RWPE2 (cell line): ENCODE measurements around the gene TXLNG.

Experiments used
- ATAC-seq: fragments of 200-7000 bp; cut with Tn5 transposase; 3 replicates; pipeline ENCODE4 v1.9.1; 2021; ENCODE audit warnings: low read depth
- DNase-seq: peaks from one replicate; pipeline ENCODE4 v3.0.0-alpha.2; 2020; ENCODE audit warnings: low spot score
- H3K27ac ChIP-seq: fragments of 450-650 bp; 2 replicates; pipeline ENCODE4 v1.5.1; 2017; ENCODE audit warnings: mild to moderate bottlenecking; ENCODE audit not compliant: poor library complexity, severe bottlenecking
- H3K27me3 ChIP-seq: fragments of 250-450 bp; sonication (Bioruptor Pico); 2 replicates; pipeline ENCODE4 v1.5.1; 2021; ENCODE audit warnings: mild to moderate bottlenecking, moderate library complexity; ENCODE audit not compliant: insufficient read depth, poor library complexity, severe bottlenecking
- H3K36me3 ChIP-seq: fragments of 250-450 bp; sonication (Bioruptor Pico); 2 replicates; pipeline ENCODE4 v1.5.1; 2020; ENCODE audit warnings: low read depth, mild to moderate bottlenecking, moderate library complexity
- H3K4me1 ChIP-seq: fragments of 250-450 bp; sonication (Bioruptor Pico); 2 replicates; pipeline ENCODE4 v1.5.1; 2021; ENCODE audit warnings: mild to moderate bottlenecking, moderate library complexity; ENCODE audit not compliant: insufficient read depth, poor library complexity, severe bottlenecking
- H3K4me3 ChIP-seq: fragments of 250-450 bp; sonication (Bioruptor Pico); 2 replicates; pipeline ENCODE4 v1.5.1; 2021; ENCODE audit warnings: mild to moderate bottlenecking, moderate library complexity; ENCODE audit not compliant: severe bottlenecking
- H3K9me3 ChIP-seq: fragments of 250-450 bp; sonication (Bioruptor Pico); 2 replicates; pipeline ENCODE4 v1.5.1; 2021; ENCODE audit warnings: mild to moderate bottlenecking, moderate library complexity; ENCODE audit not compliant: severe bottlenecking
- CTCF ChIP-seq: fragments of 450-650 bp; IDR thresholded peaks from one replicate; pipeline ENCODE4 v1.5.1; 2017; ENCODE audit warnings: mild to moderate bottlenecking, moderate library complexity; ENCODE audit not compliant: poor library complexity, severe bottlenecking

Gene TXLNG

GRCh38 chrX:16842684-16843083 lies 56.4 kb downstream of the TXLNG start:
- peaks cover 16% of the 10 kb centered on the region for H3K4me1 ChIP-seq
- H3K9me3 ChIP-seq: no peaks in the 10 kb centered on the region
- ATAC-seq: no peak
- no peak overlapping the region for H3K4me3 ChIP-seq
- no peak for DNase-seq
- H3K36me3 ChIP-seq: peaks cover 65% of the 10 kb centered on the region
- H3K27me3 ChIP-seq: no peaks in the 10 kb centered on the region
- no peak overlapping the region for H3K27ac ChIP-seq
- no peak for TF ChIP-seq CTCF

GRCh38 chrX:16843208-16843909 lies 57.1 kb downstream of the TXLNG start:
- Histone ChIP-seq H3K4me3 (no peak overlapping the region), H3K4me1 (peaks cover 9% of the 10 kb centered on the region), H3K27ac (no peak overlapping the region), H3K36me3 (peaks cover 67% of the 10 kb centered on the region), H3K9me3 (no peaks in the 10 kb centered on the region), H3K27me3 (no peaks in the 10 kb centered on the region)
- no peak for TF ChIP-seq CTCF
- no peak for ATAC-seq
- no peak for DNase-seq

DNA sequence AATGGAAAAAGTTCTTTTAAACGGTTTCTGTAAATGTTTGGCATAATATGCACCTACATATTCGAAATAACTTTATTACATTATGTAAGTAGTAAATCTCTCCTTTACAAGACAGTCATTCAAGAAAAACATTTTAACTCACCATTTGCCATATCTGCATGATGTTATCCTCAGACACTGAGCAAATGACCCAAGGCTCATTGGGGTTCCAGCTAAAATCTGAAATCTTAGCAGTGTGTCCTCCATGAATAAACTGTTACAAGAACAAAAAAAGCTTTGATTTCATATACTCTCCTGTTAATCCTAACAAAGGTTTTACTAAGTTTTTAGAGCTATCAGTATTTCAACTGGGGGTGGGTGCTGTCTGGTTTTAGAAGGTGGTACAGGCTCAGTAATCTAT lies 59.4 kb downstream of the TXLNG start:
- Histone ChIP-seq H3K9me3 (no peaks in the 10 kb centered on the region), H3K36me3 (peaks cover 72% of the 10 kb centered on the region), H3K4me1 (no peaks in the 10 kb centered on the region), H3K4me3 (no peak overlapping the region), H3K27ac (no peak overlapping the region), H3K27me3 (no peaks in the 10 kb centered on the region)
- ATAC-seq: no peak
- TF ChIP-seq CTCF: no peak
- DNase-seq: no peak

DNA sequence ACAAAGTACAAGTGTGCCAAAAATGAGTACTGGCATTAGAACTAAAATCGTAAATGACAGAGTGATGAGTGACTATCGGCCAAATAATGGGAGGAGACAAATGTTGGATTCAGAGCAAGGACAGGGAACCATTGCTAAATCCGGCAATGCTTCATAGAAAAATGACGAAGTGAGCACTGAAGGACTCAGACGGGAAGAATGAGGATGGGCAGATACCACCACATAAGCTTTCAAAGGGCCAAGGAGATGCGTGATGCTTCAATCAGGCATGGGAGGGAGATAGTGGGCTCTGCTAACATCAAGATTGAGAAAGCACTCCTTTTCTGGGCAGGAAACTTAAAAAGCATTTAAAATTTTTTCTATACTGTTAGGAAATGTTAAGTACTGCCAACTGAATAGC lies 62.3 kb downstream of the TXLNG start:
- Histone ChIP-seq H3K27me3 (no peaks in the 10 kb centered on the region), H3K4me1 (no peaks in the 10 kb centered on the region), H3K4me3 (no peak overlapping the region), H3K9me3 (no peaks in the 10 kb centered on the region), H3K36me3 (peaks cover 80% of the 10 kb centered on the region), H3K27ac (no peak overlapping the region)
- DNase-seq: no peak
- no peak for ATAC-seq
- no peak for TF ChIP-seq CTCF

GRCh38 chrX:16851421-16851820 lies 65.2 kb downstream of the TXLNG start:
- Histone ChIP-seq H3K27ac (no peak overlapping the region), H3K4me1 (no peaks in the 10 kb centered on the region), H3K9me3 (no peaks in the 10 kb centered on the region), H3K36me3 (peaks cover 62% of the 10 kb centered on the region), H3K4me3 (no peak overlapping the region), H3K27me3 (no peaks in the 10 kb centered on the region)
- no peak for TF ChIP-seq CTCF
- no peak for DNase-seq
- ATAC-seq: no peak
